Measurements from ENCODE around the gene GPX2. TPM values are rescaled to one million over a fixed set of nuclear protein-coding genes. Genes with fewer than 3 reads are reported as not detected.
A peak's percentile ranks its signal among the peaks of the same experiment; 100 is the strongest.

GPX2 gene
- total RNA-seq, 2 donors from 2014 or later, result 2.6 to 3.7 TPM

- H3K36me3 Mint-ChIP-seq (ENCODE audit: low read depth), result peaks cover 10% of the 10 kb centered on the region
- H3K4me3 ChIP-seq (ENCODE audit: low read length), result peak overlapping the region; percentile 83
- H3K4me3 Mint-ChIP-seq, result peak overlapping the region; percentile 76
- peak; percentile 66 for DNase-seq
- no peaks in the 10 kb centered on the region for H3K9me3 ChIP-seq (ENCODE audit: control insufficient read depth, low read length)
- no peak for TF ChIP-seq CTCF (conservative IDR thresholded peaks at IDR 0.05)
- WGBS, 2 experiments (ENCODE audit: insufficient coverage in 1 of 2, insufficient read length in 1 of 2), result 50 to 90% methylated on average over 4 to 8 of the region's 8 CpGs
- H3K27me3 Mint-ChIP-seq (ENCODE audit: insufficient read depth), result peaks cover 2% of the 10 kb centered on the region
- H3K27ac ChIP-seq (ENCODE audit: low read depth, low read length), result no peak overlapping the region
- peaks cover 12% of the 10 kb centered on the region for H3K4me1 ChIP-seq (ENCODE audit: control insufficient read depth, insufficient read depth, low read length)
- no peak overlapping the region for H3K27ac Mint-ChIP-seq
- no peaks in the 10 kb centered on the region for H3K9me3 Mint-ChIP-seq
- H3K36me3 ChIP-seq (ENCODE audit: control insufficient read depth, insufficient read depth, low read length), result no peaks in the 10 kb centered on the region
- no peaks in the 10 kb centered on the region for H3K27me3 ChIP-seq (ENCODE audit: control insufficient read depth, insufficient read depth, low read length, poor library complexity, severe bottlenecking)
- peaks cover 36% of the 10 kb centered on the region for H3K4me1 Mint-ChIP-seq
- H3K9ac ChIP-seq (ENCODE audit: extremely low read depth, low read length, poor library complexity, severe bottlenecking), result peak overlapping the region; percentile 30
Measured at GRCh38 chr14:64970776-64971477, 28.4 kb upstream of the GPX2 start.

- Mint-ChIP-seq H3K27ac (peak overlapping the region; percentile 17), H3K36me3 (ENCODE audit: low read depth) (peaks cover 12% of the 10 kb centered on the region), H3K4me3 (peak overlapping the region; percentile 76), H3K4me1 (peaks cover 36% of the 10 kb centered on the region), H3K9me3 (no peaks in the 10 kb centered on the region), H3K27me3 (ENCODE audit: insufficient read depth) (peaks cover 2% of the 10 kb centered on the region)
- 90 to 92% methylated on average over 3 of the region's 3 CpGs for WGBS, 2 experiments (ENCODE audit: insufficient coverage in 1 of 2, insufficient read length in 1 of 2)
- Histone ChIP-seq H3K9ac (ENCODE audit: extremely low read depth, low read length, poor library complexity, severe bottlenecking) (no peak overlapping the region), H3K4me1 (ENCODE audit: control insufficient read depth, insufficient read depth, low read length) (peaks cover 12% of the 10 kb centered on the region), H3K27ac (ENCODE audit: low read depth, low read length) (no peak overlapping the region), H3K4me3 (ENCODE audit: low read length) (peak overlapping the region; percentile 83), H3K36me3 (ENCODE audit: control insufficient read depth, insufficient read depth, low read length) (no peaks in the 10 kb centered on the region), H3K9me3 (ENCODE audit: control insufficient read depth, low read length) (no peaks in the 10 kb centered on the region), H3K27me3 (ENCODE audit: control insufficient read depth, insufficient read depth, low read length, poor library complexity, severe bottlenecking) (no peaks in the 10 kb centered on the region)
- no peak for TF ChIP-seq CTCF (conservative IDR thresholded peaks at IDR 0.05)
- DNase-seq, result no peak
Measured at GRCh38 chr14:64970041-64970440, 27.5 kb upstream of the GPX2 start.

- Histone ChIP-seq H3K9ac (ENCODE audit: extremely low read depth, low read length, poor library complexity, severe bottlenecking) (no peak overlapping the region), H3K27me3 (ENCODE audit: control insufficient read depth, insufficient read depth, low read length, poor library complexity, severe bottlenecking) (no peaks in the 10 kb centered on the region), H3K36me3 (ENCODE audit: control insufficient read depth, insufficient read depth, low read length) (no peaks in the 10 kb centered on the region), H3K4me1 (ENCODE audit: control insufficient read depth, insufficient read depth, low read length) (peaks cover 12% of the 10 kb centered on the region), H3K9me3 (ENCODE audit: control insufficient read depth, low read length) (no peaks in the 10 kb centered on the region), H3K4me3 (ENCODE audit: low read length) (peak overlapping the region; percentile 15), H3K27ac (ENCODE audit: low read depth, low read length) (no peak overlapping the region)
- DNase-seq, result no peak
- TF ChIP-seq CTCF (conservative IDR thresholded peaks at IDR 0.05), result peak; percentile 41
- H3K9me3 Mint-ChIP-seq, result no peaks in the 10 kb centered on the region
- no peak overlapping the region for H3K27ac Mint-ChIP-seq
- H3K4me3 Mint-ChIP-seq, result no peak overlapping the region
- WGBS, 2 experiments (ENCODE audit: insufficient coverage in 1 of 2, insufficient read length in 1 of 2), result 39 to 72% methylated on average over 3 to 6 of the region's 6 CpGs
- H3K4me1 Mint-ChIP-seq, result peaks cover 35% of the 10 kb centered on the region
- H3K27me3 Mint-ChIP-seq (ENCODE audit: insufficient read depth), result peaks cover 2% of the 10 kb centered on the region
- peaks cover 15% of the 10 kb centered on the region for H3K36me3 Mint-ChIP-seq (ENCODE audit: low read depth)
Measured at GRCh38 chr14:64968651-64969050, 26.1 kb upstream of the GPX2 start.

Data from endodermal cell (in vitro differentiated cells).